GM12878 (cell line): Measurements from ENCODE around the gene PAK2. TPM values are rescaled to one million over a fixed set of nuclear protein-coding genes. Genes with fewer than 3 reads are reported as not detected.

Experiments used
- ATAC-seq: fragments of 200-7000 bp; cut with Tn5 transposase; 3 replicates; pipeline ENCODE4 v1.9.1; 2020; ENCODE audit warnings: mild to moderate bottlenecking, moderate library complexity
- BruUV-seq: library from RNA; stranded (reverse); fragments of 400-500 nt; replicated peaks from 2 replicates; lab custom pipeline; 2021; lab: Mats Ljungman, UMichigan
- CTCF ChIA-PET: fragments of 300-600 bp; sonication (Branson Sonifier 250); formaldehyde crosslinking; extraction: SDS; loops from one replicate; lab custom pipeline; 2021; ENCODE audit warnings: inconsistent platforms; lab: Yijun Ruan, JAX
- POLR2A ChIA-PET: fragments of 350-600 bp; formaldehyde crosslinking; extraction: SDS; loops from one replicate; lab custom pipeline; 2021; ENCODE audit warnings: inconsistent platforms; lab: Charles Lee
- RAD21 ChIA-PET: fragments of 300-600 bp; sonication (Branson Sonifier 250); formaldehyde crosslinking; loops from one replicate; lab custom pipeline; 2023; ENCODE audit warnings: antibody characterized with exemption; ENCODE audit not compliant: unreplicated experiment; lab: Charles Lee
- SMC1A ChIA-PET: fragments of 300-600 bp; sonication (Branson Sonifier 250); formaldehyde crosslinking; loops from one replicate; lab custom pipeline; 2023; ENCODE audit not compliant: unreplicated experiment, uncharacterized antibody; lab: Charles Lee
- DNase-seq: peaks from one replicate; pipeline ENCODE4 v3.0.0-alpha.2; 2011; ENCODE audit warnings: low read depth, low spot score
- FAIRE-seq: peaks from 3 replicates; lab custom pipeline; 2011; peaks lifted over from hg19 to GRCh38; lab: Jason Lieb, UNC
- H2AFZ ChIP-seq: 2 replicates; pipeline ENCODE4 v1.6.0; 2011; ENCODE audit warnings: low read depth, low read length, control low read depth; ENCODE audit not compliant: control insufficient read depth
- H3K27ac ChIP-seq: 2 replicates; pipeline ENCODE4 v1.5.1; 2011; ENCODE audit warnings: control low read depth; ENCODE audit not compliant: control insufficient read depth, insufficient read depth
- H3K27me3 ChIP-seq, 2 experiments: replicated peaks in 1 of 2; 2 replicates each; pipeline versions ENCODE4 v1.6.0 to v1.6.1; 2011; ENCODE audit warnings: low read length in 1 of 2; ENCODE audit not compliant: control insufficient read depth in 2 of 2, insufficient read depth in 2 of 2
- H3K36me3 ChIP-seq, 2 experiments: 2 replicates each; pipeline ENCODE4 v1.5.1; 2011; ENCODE audit warnings: low read length in 1 of 2; ENCODE audit not compliant: control insufficient read depth in 2 of 2, insufficient read depth in 2 of 2
- H3K4me1 ChIP-seq: 2 replicates; pipeline ENCODE4 v1.6.1; 2011; ENCODE audit warnings: mild to moderate bottlenecking, low read length, moderate library complexity, mixed read lengths; ENCODE audit not compliant: control insufficient read depth, insufficient read depth
- H3K4me2 ChIP-seq: 2 replicates; pipeline ENCODE4 v1.6.0; 2011; ENCODE audit warnings: control low read depth; ENCODE audit not compliant: control insufficient read depth, insufficient read depth
- H3K4me3 ChIP-seq: fragments of 200-600 bp; sonication (generic); 2 replicates; pipeline ENCODE4 v1.5.1; 2016
- H3K79me2 ChIP-seq: 2 replicates; pipeline ENCODE4 v1.6.0; 2011; ENCODE audit warnings: low read length; ENCODE audit not compliant: control insufficient read depth, insufficient read depth
- H3K9ac ChIP-seq: 2 replicates; pipeline ENCODE4 v1.8.0; 2011; ENCODE audit warnings: low read length, control low read depth, mixed read lengths; ENCODE audit not compliant: control insufficient read depth, insufficient read depth
- H3K9me3 ChIP-seq: replicated peaks from 3 replicates; pipeline ENCODE4 v1.5.1; 2011; ENCODE audit warnings: mild to moderate bottlenecking, low read length; ENCODE audit not compliant: control insufficient read depth, insufficient read depth
- H4K20me1 ChIP-seq: 2 replicates; pipeline ENCODE4 v1.6.0; 2011; ENCODE audit not compliant: control insufficient read depth, insufficient read depth
- BACH1 ChIP-seq: fragments of 450-650 bp; IDR thresholded peaks from 2 replicates; pipeline ENCODE4 v1.6.1; 2017; ENCODE audit warnings: mild to moderate bottlenecking, borderline replicate concordance
- E4F1 ChIP-seq: fragments of 450-650 bp; IDR thresholded peaks from 2 replicates; pipeline ENCODE4 v1.6.1; 2018; ENCODE audit warnings: borderline replicate concordance, mild to moderate bottlenecking; ENCODE audit not compliant: partially characterized antibody
- NBN ChIP-seq: fragments of 450-650 bp; IDR thresholded peaks from 2 replicates; pipeline ENCODE4 v1.6.1; 2016
- WGBS: methylation state at CpG from one replicate; pipeline ENCODE4 v1.1.6; 2016; ENCODE audit warnings: low lambda C conversion rate; ENCODE audit not compliant: insufficient replicate concordance, insufficient coverage; ENCODE audit errors: missing lambda C conversion rate; 5-methylcytosine and 5-hydroxymethylcytosine counted together
- in situ Hi-C: fragments of 300-500 bp; cut with MboI; formaldehyde crosslinking; loops from 9 replicates; pipeline ENCODE4 v1.14.3; 2018; ENCODE audit warnings: mixed read lengths
- intact Hi-C: fragments of 100-400 bp; cut with micrococcal nuclease; formaldehyde crosslinking; loops from one replicate; pipeline ENCODE4 v1.14.2; 2022; ENCODE audit not compliant: unreplicated experiment
- polyA plus RNA-seq, 11 experiments: library from polyadenylated mRNA; depleted of rRNA in 4 of 11; unstranded in 6 of 11; stranded (reverse) in 5 of 11; fragments of >200 nt; fragmentation: Nextera tagmentation in 4 of 11; fragmentation: Illumina TruSeq in 1 of 11; extraction: Ambion mirVana in 4 of 11; extraction: Trizol in 1 of 11; gene quantifications; 1 replicate in 1 of 11; 2 replicates in 10 of 11; pipeline versions ENCODE4 v1.2.1 to v1.2.3, GENCODE V29; 2011 to 2016; ENCODE audit warnings: inconsistent platforms in 2 of 11, missing spikeins in 2 of 11, low read depth in 1 of 11
- total RNA-seq, 4 experiments: library from RNA; depleted of rRNA in 3 of 4; stranded (reverse); fragments of >200 nt in 3 of 4; fragmentation: Illumina TruSeq in 1 of 4; extraction: Trizol in 1 of 4; gene quantifications; 2 replicates each; pipeline versions ENCODE4 v1.2.1 to v1.2.3, GENCODE V29; 2013 to 2021

Gene PAK2
- total and polyA plus RNA-seq, 10 of the 15 experiments (the other 5 are each of a cell fraction or from before 2014, with no cell fraction given): 9.0 to 59.1 (median 27.0) TPM

GRCh38 chr3:196800742-196801434 is 61.2 kb downstream of the PAK2 start:
- 38% methylated on average over 8 of the region's 8 CpGs for WGBS
- Histone ChIP-seq H3K27ac (no peak overlapping the region), H3K27me3 (no peaks in the 10 kb centered on the region), H3K4me1 (no peaks in the 10 kb centered on the region), H3K9me3 (no peaks in the 10 kb centered on the region), H3K9ac (no peak overlapping the region), H3K79me2 (no peaks in the 10 kb centered on the region), H4K20me1 (no peaks in the 10 kb centered on the region), H3K36me3 (peaks cover 2 to 25% of the 10 kb centered on the region in 2 experiments), H3K4me3 (no peak overlapping the region), H3K4me2 (0 out of 2 replicates have a peak overlapping the region, but pooled peaks have one; percentile 9), H2AFZ (no peak overlapping the region)
- ATAC-seq: no peak
- DNase-seq: no peak
- TF ChIP-seq E4F1: no peak
- BruUV-seq: no TSS peak
- POLR2A ChIA-PET: no interaction called here
- in situ Hi-C loops (no loop called here), intact Hi-C loops (no loop called here)
- SMC1A ChIA-PET: no interaction called here
- RAD21 ChIA-PET: no interaction called here
- no peak for FAIRE-seq
- CTCF ChIA-PET: interaction anchor here (1.0 kb wide), 1 partner anchor 38 kb away, joined by 3 read pairs; no protein-coding TSS in a partner anchor

- Histone ChIP-seq H4K20me1 (no peaks in the 10 kb centered on the region), H3K9me3 (no peaks in the 10 kb centered on the region), H3K4me3 (no peak overlapping the region), H3K4me2 (no peak overlapping the region), H3K36me3 (peaks cover 5 to 40% of the 10 kb centered on the region in 2 experiments), H2AFZ (no peak overlapping the region), H3K27me3 (no peaks in the 10 kb centered on the region), H3K4me1 (no peaks in the 10 kb centered on the region), H3K79me2 (no peaks in the 10 kb centered on the region), H3K27ac (no peak overlapping the region)
- BruUV-seq: no TSS peak
- no peak for FAIRE-seq
- in situ Hi-C loops (no loop called here), intact Hi-C loops (no loop called here)
- ATAC-seq: no peak
- WGBS: 70% methylated on average over 9 of the region's 9 CpGs
- POLR2A ChIA-PET: no interaction called here
- SMC1A ChIA-PET: no interaction called here
- DNase-seq: no peak
- CTCF ChIA-PET: no interaction called here
- RAD21 ChIA-PET: no interaction called here
- no peak for TF ChIP-seq BACH1
- TF ChIP-seq NBN: no peak
- TF ChIP-seq, all 136 proteins: peak for 0
- H3K9ac ChIP-seq: no peak overlapping the region
Measured at GRCh38 chr3:196803891-196804468, 64.3 kb downstream of the PAK2 start.
